CD4-positive, alpha-beta T cell treated with Interleukin-15 for 1 hour (primary cell): ENCODE data around the gene PLLP.
"Not testable (repeated sequence)": the region's sequence is repeated elsewhere in the genome, so short reads cannot be mapped to it uniquely, and the experiment has no call there.

Experiments
- DNase-seq: peaks from one replicate; pipeline ENCODE4 v3.0.0-alpha.2; 2020

PLLP gene

GRCh38 chr16:57301126-57301817 is 16.8 kb upstream of the PLLP start:
- DNase-seq: no peak

- peak; percentile 99 for DNase-seq
These were observed 16.1 kb upstream of the PLLP start for GRCh38 chr16:57300387-57301125.

- DNase-seq: peak; percentile 91
These were observed 15.4 kb upstream of the PLLP start for GRCh38 chr16:57299719-57300386.

GRCh38 chr16:57299009-57299718 is 14.7 kb upstream of the PLLP start:
- no peak for DNase-seq

- DNase-seq: peak; percentile 72
These were observed 13.4 kb upstream of the PLLP start for GRCh38 chr16:57297856-57298255.

GRCh38 chr16:57289391-57290257 is 5.2 kb upstream of the PLLP start:
- DNase-seq: no peak

GRCh38 chr16:57285379-57285778 is 907 bp upstream of the PLLP start:
- no peak for DNase-seq

- no peak for DNase-seq
These were observed 486 bp upstream of the PLLP start for GRCh38 chr16:57284952-57285363.

GRCh38 chr16:57283959-57284208 is 588 bp downstream of the PLLP start:
- DNase-seq: no peak

- DNase-seq: no peak
These were observed 1.1 kb downstream of the PLLP start for GRCh38 chr16:57283214-57283958.

- no peak for DNase-seq
These were observed 1.8 kb downstream of the PLLP start for GRCh38 chr16:57282510-57283213.

- no peak for DNase-seq
These were observed 2.7 kb downstream of the PLLP start for GRCh38 chr16:57281791-57282190.

- DNase-seq: no peak
These were observed 4.5 kb downstream of the PLLP start for GRCh38 chr16:57279780-57280638.

GRCh38 chr16:57278494-57278893 is 6.0 kb downstream of the PLLP start:
- DNase-seq: no peak

- DNase-seq: peak; percentile 53
These were observed 6.9 kb downstream of the PLLP start for GRCh38 chr16:57277586-57277985.

- no peak for DNase-seq
These were observed 7.9 kb downstream of the PLLP start for GRCh38 chr16:57276596-57276995.

- DNase-seq: not testable (repeated sequence)
These were observed 8.5 kb downstream of the PLLP start for GRCh38 chr16:57275946-57276345.

GRCh38 chr16:57273826-57274225 is 10.6 kb downstream of the PLLP start:
- DNase-seq: no peak

GRCh38 chr16:57273359-57273758 is 11.1 kb downstream of the PLLP start:
- no peak for DNase-seq

- DNase-seq: no peak
These were observed 12.5 kb downstream of the PLLP start for GRCh38 chr16:57271867-57272495.
